Thoracic aorta (tissue), 2 donors: Measurements from ENCODE around the gene GGTLC2. TPM values are rescaled to one million over a fixed set of nuclear protein-coding genes. Genes with fewer than 3 reads are reported as not detected.

Source experiments
- ATAC-seq: fragments of 150-250 bp; one replicate; pipeline ENCODE4 v1.8.0; 2017; ENCODE audit warnings: low read depth; ENCODE audit not compliant: insufficient number of reproducible peaks, low FRiP score
- DNase-seq: peaks from one replicate; pipeline ENCODE4 v3.0.0-alpha.2; 2020; ENCODE audit warnings: low spot score
- H3K27ac ChIP-seq, 2 donors: fragments of 200-600 bp; sonication (generic); 1 replicate in 1 of 2; 2 replicates in 1 of 2; pipeline ENCODE4 v1.5.1; 2016; ENCODE audit warnings: mild to moderate bottlenecking in 2 of 2, moderate library complexity in 2 of 2
- H3K27me3 ChIP-seq: fragments of 200-600 bp; sonication (generic); replicated peaks from 2 replicates; pipeline ENCODE4 v1.6.0; 2016; ENCODE audit warnings: mild to moderate bottlenecking; ENCODE audit not compliant: insufficient read depth
- H3K36me3 ChIP-seq: fragments of 200-600 bp; sonication (generic); one replicate; pipeline ENCODE4 v1.5.1; 2016
- H3K4me1 ChIP-seq, 2 donors: fragments of 200-600 bp; sonication (generic); 1 replicate in 1 of 2; 2 replicates in 1 of 2; pipeline versions ENCODE4 v1.5.1 to v1.6.0; 2016; ENCODE audit warnings: low read depth in 2 of 2, mild to moderate bottlenecking in 1 of 2; ENCODE audit not compliant: control insufficient read depth in 1 of 2
- H3K4me3 ChIP-seq: fragments of 200-600 bp; sonication (generic); 2 replicates; pipeline ENCODE4 v1.5.1; 2016; ENCODE audit warnings: mild to moderate bottlenecking
- H3K9me3 ChIP-seq: fragments of 200-600 bp; sonication (generic); 2 replicates; pipeline ENCODE4 v1.5.1; 2016
- CTCF ChIP-seq: fragments of 200-600 bp; sonication (generic); IDR thresholded peaks from one replicate; pipeline ENCODE4 v1.5.1; 2019; ENCODE audit warnings: antibody characterized with exemption
- total RNA-seq, 2 donors: library from RNA; depleted of rRNA; stranded (reverse); fragments of >200 nt; gene quantifications; one replicate each; pipeline versions ENCODE4 v1.1.0 to v1.2.3, GENCODE V29; 2016

Gene GGTLC2
- total RNA-seq, 2 donors from 2014 or later = not detected

GRCh38 chr22:22662095-22662494, 17.7 kb downstream of the GGTLC2 start:
- no peak overlapping the region for H3K27ac ChIP-seq
- H3K27me3 ChIP-seq = no peaks in the 10 kb centered on the region
- no peaks in the 10 kb centered on the region for H3K36me3 ChIP-seq
- ATAC-seq (no peak), DNase-seq (no peak)
- no peaks in the 10 kb centered on the region for H3K9me3 ChIP-seq
- no peak overlapping the region for H3K4me3 ChIP-seq
- no peak for TF ChIP-seq CTCF
- no peaks in the 10 kb centered on the region for H3K4me1 ChIP-seq

- H3K27me3 ChIP-seq = no peaks in the 10 kb centered on the region
- no peaks in the 10 kb centered on the region for H3K9me3 ChIP-seq
These were observed 19.7 kb downstream of the GGTLC2 start for GRCh38 chr22:22663861-22664800.

GRCh38 chr22:22666307-22667091, 22.1 kb downstream of the GGTLC2 start:
- no peak overlapping the region for H3K27ac ChIP-seq
- H3K27me3 ChIP-seq = no peaks in the 10 kb centered on the region
- no peaks in the 10 kb centered on the region for H3K36me3 ChIP-seq
- TF ChIP-seq CTCF = no peak
- no peak overlapping the region for H3K4me3 ChIP-seq
- ATAC-seq = no peak
- peaks cover 3% of the 10 kb centered on the region for H3K9me3 ChIP-seq
- no peaks in the 10 kb centered on the region for H3K4me1 ChIP-seq
- DNase-seq = no peak

More at GRCh38 chr22:22663861-22664800, 19.7 kb downstream of the GGTLC2 start:
- DNase-seq (no peak), ATAC-seq (no peak)
- Histone ChIP-seq H3K4me3 (no peak overlapping the region), H3K27ac (no peak overlapping the region), H3K4me1 (no peaks in the 10 kb centered on the region), H3K36me3 (no peaks in the 10 kb centered on the region)
- no peak for TF ChIP-seq CTCF

GRCh38 chr22:22667966-22668880, 23.8 kb downstream of the GGTLC2 start:
- peaks cover 3% of the 10 kb centered on the region for H3K9me3 ChIP-seq
- no peak overlapping the region for H3K27ac ChIP-seq
- H3K27me3 ChIP-seq = no peaks in the 10 kb centered on the region
- no peaks in the 10 kb centered on the region for H3K4me1 ChIP-seq
- DNase-seq (no peak), ATAC-seq (no peak)
- H3K4me3 ChIP-seq = no peak overlapping the region
- no peak for TF ChIP-seq CTCF
- no peaks in the 10 kb centered on the region for H3K36me3 ChIP-seq
